Panc1 (cell line): ENCODE measurements around the gene MBD4. TPM values are rescaled to one million over a fixed set of nuclear protein-coding genes. Genes with fewer than 3 reads are reported as not detected.

Experiments used
- ATAC-seq: fragments of 200-7000 bp; cut with Tn5 transposase; 2 replicates; pipeline ENCODE4 v1.9.1; 2020; ENCODE audit warnings: mild to moderate bottlenecking, moderate library complexity
- BruUV-seq: library from RNA; stranded (reverse); fragments of 400-500 nt; replicated peaks from 2 replicates; lab custom pipeline; 2021; lab: Mats Ljungman, UMichigan
- CTCF ChIA-PET: fragments of 300-600 bp; sonication (Branson Sonifier 250); formaldehyde crosslinking; loops from one replicate; lab custom pipeline; 2022; ENCODE audit warnings: antibody characterized with exemption; lab: Charles Lee
- POLR2A ChIA-PET: fragments of 300-600 bp; sonication (Branson Sonifier 250); formaldehyde crosslinking; loops from one replicate; lab custom pipeline; 2022; ENCODE audit warnings: antibody characterized with exemption; lab: Charles Lee
- DNase-seq: peaks from one replicate; pipeline ENCODE4 v3.0.0-alpha.2; 2010; ENCODE audit warnings: low read depth, low spot score
- H3K27ac ChIP-seq: 2 replicates; pipeline ENCODE4 v1.5.1; 2011; ENCODE audit warnings: mild to moderate bottlenecking, low read length, inconsistent platforms
- H3K27me3 ChIP-seq: fragments of 200-500 bp; sonication (Bioruptor generic); 2 replicates; pipeline ENCODE4 v1.6.0; 2014; ENCODE audit warnings: low read length, inconsistent platforms; ENCODE audit not compliant: control insufficient read depth, insufficient read depth
- H3K36me3 ChIP-seq: fragments of 200-500 bp; sonication (Bioruptor generic); 2 replicates; pipeline ENCODE4 v1.5.1; 2014; ENCODE audit warnings: inconsistent platforms, mild to moderate bottlenecking, low read length, moderate library complexity; ENCODE audit not compliant: control insufficient read depth, insufficient read depth
- H3K4me1 ChIP-seq: 2 replicates; pipeline ENCODE4 v1.5.1; 2011; ENCODE audit warnings: inconsistent platforms, mild to moderate bottlenecking, low read length, moderate library complexity; ENCODE audit not compliant: control insufficient read depth, insufficient read depth
- H3K4me3 ChIP-seq, 2 experiments: 2 replicates each; pipeline ENCODE4 v1.5.1; 2011 to 2012; ENCODE audit warnings: low read depth in 2 of 2, low read length in 2 of 2, mild to moderate bottlenecking in 2 of 2, inconsistent platforms in 1 of 2, moderate library complexity in 1 of 2
- H3K9me3 ChIP-seq: fragments of 200-500 bp; sonication (Bioruptor generic); 2 replicates; pipeline ENCODE4 v1.5.1; 2014; ENCODE audit warnings: low read depth, mild to moderate bottlenecking, inconsistent platforms, low read length, moderate library complexity; ENCODE audit not compliant: control insufficient read depth, insufficient read depth
- CTCF ChIP-seq: fragments of 450-650 bp; IDR thresholded peaks from 2 replicates; pipeline ENCODE4 v1.5.1; 2017; ENCODE audit warnings: mild to moderate bottlenecking
- POLR2AphosphoS5 ChIP-seq: IDR thresholded peaks from 2 replicates; pipeline ENCODE4 v1.6.1; 2012; ENCODE audit warnings: mild to moderate bottlenecking, low read depth, low read length, moderate library complexity
- REST ChIP-seq, 2 experiments: IDR thresholded peaks; 2 replicates each; pipeline ENCODE4 v1.6.1; 2011 to 2012; ENCODE audit warnings: low read depth in 2 of 2, control low read depth in 1 of 2, low read length in 1 of 2, mild to moderate bottlenecking in 1 of 2, moderate library complexity in 1 of 2; ENCODE audit not compliant: insufficient read depth in 1 of 2
- SIN3A ChIP-seq: IDR thresholded peaks from 2 replicates; pipeline ENCODE4 v1.6.1; 2012; ENCODE audit warnings: low read depth, mild to moderate bottlenecking, low read length, moderate library complexity, borderline replicate concordance; ENCODE audit not compliant: insufficient read depth
- TCF7L2 ChIP-seq: IDR thresholded peaks from 2 replicates; pipeline ENCODE4 v1.6.1; 2011; ENCODE audit warnings: mild to moderate bottlenecking, low read depth, low read length, inconsistent platforms
- in situ Hi-C: cut with HindIII; loops from 2 replicates; pipeline ENCODE4 v1.10.0; 2016; ENCODE audit warnings: low sequenced_read_pairs, low pct_unique_long_range_greater_than_20kb
- intact Hi-C: fragments of 100-400 bp; cut with micrococcal nuclease; formaldehyde crosslinking; loops from one replicate; pipeline ENCODE4 v1.10.0; 2022; ENCODE audit not compliant: unreplicated experiment
- total RNA-seq: library from RNA; stranded (reverse); gene quantifications from one replicate; pipeline ENCODE4 v1.2.1, GENCODE V29; 2021; ENCODE audit not compliant: unreplicated experiment

The MBD4 gene
- total RNA-seq, 1 experiment from 2014 or later = 44.7 TPM

DNA sequence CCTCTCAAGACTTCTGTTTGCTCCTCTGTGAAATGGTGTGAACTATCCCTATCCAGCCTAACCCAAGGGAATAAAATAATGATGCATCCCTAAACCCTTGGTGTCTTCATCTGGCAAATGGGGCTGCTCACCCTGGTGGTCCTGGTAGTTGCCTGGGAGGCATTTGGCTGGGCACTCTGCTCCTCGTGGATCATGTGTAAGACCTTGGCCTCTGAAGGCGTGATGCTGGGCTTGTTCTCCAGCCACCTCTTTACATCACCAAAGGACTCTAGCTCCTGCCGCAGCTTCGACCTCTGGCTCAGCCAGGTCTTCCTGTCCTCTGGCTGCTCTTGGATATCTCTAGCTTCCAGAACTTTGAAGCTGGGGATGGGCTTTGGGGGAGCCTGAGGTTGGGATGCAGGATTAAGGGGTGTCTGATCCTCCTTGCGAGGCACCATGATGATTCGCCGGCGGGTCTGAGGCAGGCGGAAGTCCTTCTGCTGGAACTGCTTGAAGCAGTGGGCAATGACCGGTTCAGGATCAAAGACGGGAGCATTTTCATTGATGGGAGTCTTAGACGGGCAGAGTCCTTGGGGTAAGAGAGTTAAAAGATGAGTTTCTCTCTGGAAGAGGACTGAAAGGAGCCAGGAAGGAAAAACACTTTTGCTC lies 18.4 kb downstream of the MBD4 start:
- no peaks in the 10 kb centered on the region for H3K4me1 ChIP-seq
- DNase-seq = no peak
- no peak for ATAC-seq
- BruUV-seq = no TSS peak
- H3K27ac ChIP-seq = no peak overlapping the region
- POLR2A ChIA-PET = interaction anchor here (0.9 kb wide), 1 partner anchor 22 kb away, joined by 9 read pairs; no protein-coding TSS in a partner anchor
- in situ Hi-C loops (no loop called here), intact Hi-C loops (no loop called here)
- no peaks in the 10 kb centered on the region for H3K36me3 ChIP-seq
- H3K4me3 ChIP-seq = no peak overlapping the region
- H3K27me3 ChIP-seq = no peaks in the 10 kb centered on the region
- CTCF ChIA-PET = no interaction called here
- no peaks in the 10 kb centered on the region for H3K9me3 ChIP-seq
- no peak for TF ChIP-seq REST (IDR thresholded peaks at IDR 0.05; ENCODE audit: insufficient read depth in 1 of 2, low read depth in 2 of 2, low read length in 1 of 2)
- no peak for TF ChIP-seq POLR2AphosphoS5
- TF ChIP-seq SIN3A = no peak
- TF ChIP-seq TCF7L2 = no peak

GRCh38 chr3:129419476-129419875 lies 20.3 kb downstream of the MBD4 start:
- intact Hi-C loops = no loop called here
- no peak overlapping the region for H3K4me3 ChIP-seq
- POLR2A ChIA-PET = no interaction called here
- no peaks in the 10 kb centered on the region for H3K4me1 ChIP-seq
- in situ Hi-C loops = no loop called here
- DNase-seq (no peak), ATAC-seq (no peak)
- CTCF ChIA-PET = no interaction called here
- no peak overlapping the region for H3K27ac ChIP-seq
- no peaks in the 10 kb centered on the region for H3K9me3 ChIP-seq
- no peaks in the 10 kb centered on the region for H3K36me3 ChIP-seq
- TF ChIP-seq TCF7L2 (no peak), REST (IDR thresholded peaks at IDR 0.05; ENCODE audit: insufficient read depth in 1 of 2, low read depth in 2 of 2, low read length in 1 of 2) (no peak), CTCF (no peak), POLR2AphosphoS5 (no peak), SIN3A (no peak)
- no TSS peak for BruUV-seq
- H3K27me3 ChIP-seq = no peaks in the 10 kb centered on the region
